GM12874 (cell line): ENCODE measurements around the gene SHROOM3.

Experiments used
- CTCF ChIP-seq: IDR thresholded peaks from 2 replicates; pipeline ENCODE4 v1.5.1; 2011; ENCODE audit warnings: low read depth, mild to moderate bottlenecking, control low read depth, low read length, moderate library complexity; ENCODE audit not compliant: insufficient read depth

SHROOM3 gene

DNA sequence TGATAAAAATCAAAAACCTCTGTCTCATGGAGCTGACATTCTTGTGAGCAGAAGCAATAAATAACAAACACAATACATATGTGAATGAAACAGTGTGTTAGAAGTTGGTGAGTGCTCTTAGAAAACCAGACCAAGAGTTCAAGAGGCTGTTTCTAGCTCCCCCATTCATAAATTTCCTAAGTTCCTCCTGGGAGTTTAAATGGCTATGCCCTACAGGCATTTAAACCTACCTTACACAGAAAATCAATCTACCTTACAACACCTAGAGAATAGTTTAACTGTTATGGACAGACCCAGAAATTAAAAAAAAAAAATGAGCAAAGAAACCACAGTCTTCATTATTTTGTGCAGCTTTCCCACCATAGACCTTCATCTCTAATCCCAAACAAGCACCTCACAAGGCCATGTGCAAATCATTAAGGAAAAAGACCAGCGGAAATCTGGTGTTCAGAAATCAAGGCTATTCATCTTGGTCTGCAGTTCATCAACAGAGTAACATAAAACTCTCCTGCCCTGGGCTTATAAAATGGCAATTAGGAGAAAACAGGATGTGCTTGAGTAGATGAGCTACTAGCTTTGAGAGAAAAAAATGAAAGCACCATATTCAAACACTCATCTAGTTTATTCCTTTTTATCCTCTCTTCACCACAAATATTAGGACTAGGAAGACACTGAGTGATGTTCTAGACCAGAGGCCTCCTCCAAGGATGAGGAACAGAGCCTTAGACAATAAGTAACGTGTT, 147.2 kb downstream of the SHROOM3 start:
- no peak for TF ChIP-seq CTCF

DNA sequence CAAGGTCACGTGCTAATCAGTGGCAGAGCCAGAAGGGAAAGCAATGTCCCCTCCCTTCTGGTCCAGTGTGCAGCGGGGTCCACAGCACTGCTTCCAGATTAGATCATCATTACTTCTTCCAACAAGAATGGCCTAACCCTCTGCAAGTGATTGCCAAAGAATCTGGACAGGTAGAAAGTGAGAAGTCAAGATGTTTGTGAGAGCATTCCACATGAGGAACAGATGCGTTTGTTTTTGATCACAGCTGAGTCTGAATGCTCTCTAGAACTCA, 147.7 kb downstream of the SHROOM3 start:
- TF ChIP-seq CTCF, result no peak

GRCh38 chr4:76584241-76585152, 149.5 kb downstream of the SHROOM3 start:
- TF ChIP-seq CTCF, result no peak

GRCh38 chr4:76585272-76585671, 150.2 kb downstream of the SHROOM3 start:
- no peak for TF ChIP-seq CTCF

DNA sequence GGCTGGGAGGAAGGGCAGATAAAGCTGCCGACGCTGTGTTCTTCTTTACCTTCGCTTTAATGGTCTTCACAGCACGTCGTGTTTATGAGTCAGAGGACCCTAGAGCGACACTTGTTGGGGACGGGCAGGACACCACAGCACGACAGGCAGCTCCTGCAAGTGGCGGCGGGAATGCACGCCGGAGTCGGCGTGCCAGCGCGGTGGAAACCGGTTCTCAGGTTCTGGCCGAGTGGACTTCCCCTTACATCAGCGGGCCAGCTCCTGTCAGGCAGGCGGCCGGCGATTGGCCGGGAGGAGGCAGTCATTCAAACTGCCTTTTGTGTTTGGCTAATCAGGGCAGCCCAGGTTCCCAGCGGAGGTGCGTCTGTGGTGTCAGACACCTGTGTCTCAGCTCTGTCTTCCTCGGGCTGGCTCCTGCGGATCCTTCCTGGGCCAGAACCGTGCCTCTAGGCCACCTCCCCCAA, 150.9 kb downstream of the SHROOM3 start:
- no peak for TF ChIP-seq CTCF

- no peak for TF ChIP-seq CTCF
Observed at GRCh38 chr4:76588274-76588673, 153.2 kb downstream of the SHROOM3 start.

DNA sequence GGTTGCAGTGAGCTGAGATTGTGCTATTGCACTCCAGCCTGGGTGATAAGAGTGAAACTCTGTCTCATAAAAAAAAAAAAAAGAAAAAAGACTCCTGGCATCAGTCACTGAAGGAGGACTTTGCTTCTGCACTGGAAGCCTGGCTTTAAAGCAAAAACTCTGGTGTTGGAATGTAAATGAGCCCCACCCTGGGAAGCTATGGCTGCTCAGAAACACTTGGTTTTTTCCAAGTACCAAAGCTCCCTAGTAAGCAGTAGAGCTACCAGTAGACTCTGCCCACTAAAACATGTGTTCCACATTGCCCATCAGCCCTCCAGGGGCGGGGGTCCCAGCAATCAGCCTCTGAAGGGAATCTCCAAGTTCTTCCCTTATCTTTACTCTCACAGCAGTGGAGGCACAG, 154.4 kb downstream of the SHROOM3 start:
- TF ChIP-seq CTCF, result no peak
